ENCODE data around the gene NAV3. TPM values are rescaled to one million over a fixed set of nuclear protein-coding genes. Genes with fewer than 3 reads are reported as not detected.

Gene NAV3
- total and polyA plus RNA-seq, 2 of the 4 experiments (the other 2 are of a cell fraction): 25.5 to 106 TPM

GRCh38 chr12:77847060-77847541 lies 16.4 kb downstream of the NAV3 start:
- Histone ChIP-seq H3K36me3 (ENCODE audit: control insufficient read depth, insufficient read depth, low read length) (no peaks in the 10 kb centered on the region), H2BK15ac (ENCODE audit: low read depth, low read length) (no peak overlapping the region), H3K4me2 (ENCODE audit: low read depth, low read length) (no peak overlapping the region), H3K9ac (ENCODE audit: low read depth, low read length) (no peak overlapping the region), H3K4me3 (ENCODE audit: insufficient read depth, low read depth, low read length) (no peak overlapping the region), H4K20me1 (ENCODE audit: insufficient read depth, low read length) (no peaks in the 10 kb centered on the region), H3K56ac (ENCODE audit: extremely low read depth, insufficient read depth, low read length) (no peak overlapping the region), H2AFZ (replicated peaks; ENCODE audit: low read length, poor library complexity) (no peak overlapping the region), H4K8ac (ENCODE audit: low read depth in 2 of 2, low read length in 2 of 2) (no peak overlapping the region), H3K9me1 (ENCODE audit: insufficient read depth, low read length) (no peaks in the 10 kb centered on the region), H3K79me1 (ENCODE audit: low read depth in 1 of 2, low read length in 2 of 2) (no peaks in the 10 kb centered on the region), H2AK9ac (replicated peaks; ENCODE audit: low read depth, low read length, poor library complexity) (no peak overlapping the region), H3K9me3 (ENCODE audit: control insufficient read depth, insufficient read depth, low read length) (no peaks in the 10 kb centered on the region), H3K23ac (ENCODE audit: low read depth, low read length) (no peak overlapping the region), H2BK120ac (ENCODE audit: low read depth, low read length) (no peak overlapping the region), H3K27ac (ENCODE audit: insufficient read depth, low read length) (no peak overlapping the region), H3K4ac (ENCODE audit: low read depth, low read length) (no peak overlapping the region), H3K27me3 (ENCODE audit: control insufficient read depth, insufficient read depth, low read length) (peaks cover 6% of the 10 kb centered on the region), H4K91ac (ENCODE audit: insufficient read depth, low read depth, low read length) (no peak overlapping the region), H4K5ac (ENCODE audit: low read depth, low read length) (no peak overlapping the region), H2AK5ac (ENCODE audit: low read depth, low read length) (no peak overlapping the region), H2BK20ac (ENCODE audit: low read depth, low read length) (no peak overlapping the region), H2BK5ac (ENCODE audit: low read depth, low read length, poor library complexity, severe bottlenecking) (no peak overlapping the region), H3K14ac (replicated peaks; ENCODE audit: low read depth, low read length) (no peak overlapping the region), H3K4me1 (ENCODE audit: control insufficient read depth, insufficient read depth, low read length) (no peaks in the 10 kb centered on the region), H3K18ac (ENCODE audit: low read depth, low read length) (no peak overlapping the region)
- CTCF ChIA-PET: interaction anchor here (0.6 kb wide), 1 partner anchor 1292 kb away, joined by 3 read pairs; no protein-coding TSS in a partner anchor
- no CpG with 5 or more reads among the region's 2 CpGs for WGBS, 2 experiments (ENCODE audit: extremely low coverage in 2 of 2, insufficient read length in 1 of 2)
- POLR2A ChIA-PET (ENCODE audit: unreplicated experiment): no interaction called here
- in situ Hi-C loops (cut with MboI; ENCODE audit: low sequenced_read_pairs) (no loop called here), dilution Hi-C loops (cut with HindIII; ENCODE audit: low sequenced_read_pairs, unreplicated experiment) (no loop called here), intact Hi-C loops (cut with micrococcal nuclease) (no loop called here)
- peak; percentile 1 for DNase-seq
- TF ChIP-seq CHD1 (IDR thresholded peaks at IDR 0.05; ENCODE audit: low read depth, low read length): no peak
- no peak for TF ChIP-seq BHLHE40 (IDR thresholded peaks at IDR 0.05; ENCODE audit: low read depth, low read length)
- peak; percentile 30; the same call in 1 of the 2 replicates for TF ChIP-seq CEBPB (IDR thresholded peaks at IDR 0.05; ENCODE audit: low read depth, low read length)
- no TSS peak for BruUV-seq (replicated peaks)
- ATAC-seq (ENCODE audit: low read depth): no peak

All from IMR-90 (cell line).